GM21723 (cell line): Measurements from ENCODE around the gene SPAST.
"Not testable (repeated sequence)": the region's sequence is repeated elsewhere in the genome, so short reads cannot be mapped to it uniquely, and the experiment has no call there.

ENCODE experiments used
- ATAC-seq: cut with Tn5 transposase; IDR thresholded peaks from one replicate; pipeline ENCODE4 v1.9.1; 2021; ENCODE audit warnings: mild to moderate bottlenecking, moderate library complexity; ENCODE audit not compliant: unreplicated experiment

Gene SPAST

DNA sequence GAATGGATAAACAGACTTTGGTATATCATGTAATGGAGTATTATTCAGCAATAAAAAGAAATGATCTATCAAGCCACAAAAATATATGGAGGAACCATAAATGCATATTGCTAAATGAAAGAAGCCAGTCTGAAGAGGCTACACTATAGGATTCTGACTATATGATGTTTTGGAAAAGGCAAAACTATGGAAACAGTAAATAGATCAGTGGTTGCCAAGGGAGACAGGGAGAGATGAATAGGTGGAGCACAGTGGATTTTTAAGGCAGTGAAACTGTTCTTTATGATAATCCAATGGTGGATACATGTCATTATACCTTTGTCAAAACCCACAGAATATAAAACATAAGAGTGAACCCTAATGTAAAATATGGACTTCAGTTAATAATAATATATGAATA is 61.3 kb downstream of the SPAST start:
- ATAC-seq, result no peak

DNA sequence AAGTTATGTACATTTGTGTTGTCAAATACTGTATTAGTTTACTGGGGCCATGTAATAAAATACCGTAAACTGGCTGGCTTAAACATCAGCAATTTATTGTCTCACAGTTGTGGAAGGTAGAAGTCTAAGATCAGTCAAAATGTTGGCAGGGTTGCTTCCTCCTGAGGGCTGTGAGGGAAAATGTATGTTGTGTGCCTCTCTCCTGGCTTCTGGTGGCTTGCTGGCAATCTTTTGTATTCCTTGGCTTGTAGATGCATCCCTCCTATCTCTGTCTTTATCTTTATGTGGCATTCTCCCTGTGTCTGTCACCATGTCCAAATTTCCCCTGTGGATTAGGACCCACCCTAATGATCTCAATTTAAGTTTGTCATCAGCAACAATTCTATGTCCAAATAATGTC is 65.3 kb downstream of the SPAST start:
- no peak for ATAC-seq

DNA sequence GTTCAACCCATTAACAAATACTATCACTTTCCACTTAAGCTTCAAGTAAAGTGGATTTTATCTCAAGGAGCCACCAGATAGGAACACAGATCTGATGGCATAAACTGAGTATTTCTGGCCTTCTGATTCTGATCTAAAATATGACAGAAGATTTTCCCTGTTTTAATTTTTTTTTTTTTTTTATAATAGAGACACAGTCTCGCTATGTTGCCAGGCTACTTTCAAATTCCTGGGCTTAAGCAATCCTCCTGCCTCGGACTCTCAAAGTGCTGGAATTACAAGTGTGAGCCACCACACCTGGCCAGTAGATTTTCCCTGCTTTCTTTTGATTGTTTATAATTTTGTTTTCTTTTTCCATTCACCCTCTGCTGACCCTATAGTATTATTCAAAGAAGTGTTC is 65.7 kb downstream of the SPAST start:
- ATAC-seq, result no peak

DNA sequence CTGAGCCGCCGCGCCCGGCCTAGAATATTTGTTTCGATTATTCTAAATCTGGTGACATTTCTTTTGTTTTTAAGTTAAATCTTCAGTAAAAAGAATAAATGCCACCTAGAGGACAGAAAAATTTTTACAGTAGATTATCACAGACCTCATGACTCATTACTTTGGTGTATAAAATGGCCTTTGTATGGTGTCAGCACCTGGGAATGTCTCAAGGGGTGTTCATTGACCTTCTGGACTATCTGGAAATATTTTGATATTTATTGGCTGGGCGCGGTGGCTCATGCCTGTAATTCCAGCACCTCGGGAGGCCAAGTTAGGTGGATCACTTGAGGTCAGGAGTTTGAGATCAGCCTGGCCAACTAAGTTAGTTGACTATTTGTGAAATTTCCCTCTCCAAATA is 72.1 kb downstream of the SPAST start:
- ATAC-seq, result no peak

DNA sequence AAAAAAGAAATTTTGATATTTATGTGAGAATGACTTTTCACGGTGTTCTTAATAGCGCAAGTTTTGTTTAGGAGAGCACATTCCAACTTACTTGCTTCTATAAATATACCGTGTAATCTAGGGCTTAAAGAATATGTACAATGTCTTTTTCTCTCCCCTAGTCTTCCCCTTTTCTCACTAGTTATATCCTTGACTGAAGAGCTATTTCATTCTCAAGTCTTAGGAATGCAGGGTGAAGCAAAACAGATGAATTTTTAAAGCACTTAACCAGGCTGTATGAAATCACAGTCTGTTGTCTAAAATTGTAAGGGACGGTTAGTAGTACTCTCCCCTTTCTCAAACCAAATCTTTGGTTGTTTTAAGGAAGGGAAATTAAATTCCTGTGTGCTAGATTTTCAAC is 72.7 kb downstream of the SPAST start:
- ATAC-seq, result no peak

DNA sequence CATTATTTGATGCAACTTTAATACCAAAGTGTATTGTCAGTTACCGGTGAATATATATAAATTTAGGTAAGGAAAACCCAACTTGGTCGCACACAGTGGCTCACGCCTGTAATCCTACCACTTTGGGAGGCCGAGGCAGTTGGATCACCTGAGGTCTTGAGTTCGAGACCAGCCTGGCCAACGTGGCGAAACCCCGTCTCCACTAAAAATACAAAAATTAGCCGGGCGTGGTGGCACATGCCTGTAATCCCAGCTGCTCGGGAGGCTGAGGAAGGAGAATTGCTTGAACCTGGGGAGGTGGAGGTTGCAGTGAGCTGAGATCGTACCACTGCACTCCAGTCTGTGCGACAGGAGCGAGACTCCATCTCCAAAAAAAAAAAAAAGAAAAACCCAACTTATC is 88.2 kb downstream of the SPAST start:
- not testable (repeated sequence) for ATAC-seq

DNA sequence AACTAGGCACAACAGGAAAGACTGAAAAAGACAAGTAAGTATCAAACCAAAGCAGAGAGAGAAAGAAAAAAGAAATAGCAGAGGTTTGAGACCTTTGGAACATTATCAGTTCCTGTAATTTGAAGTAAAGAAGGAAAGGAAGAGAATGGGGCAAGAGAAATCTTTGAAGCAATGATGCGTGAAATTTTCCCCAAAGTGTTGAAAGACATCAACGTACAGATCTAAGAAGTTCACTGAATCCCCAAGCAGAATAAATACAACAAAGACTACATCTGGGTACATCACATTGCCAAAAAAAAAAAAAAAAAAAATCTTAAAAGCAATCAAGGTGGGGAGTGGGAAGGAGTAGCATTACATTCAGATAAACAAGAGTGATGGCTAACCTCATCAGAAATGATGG is 96.3 kb downstream of the SPAST start:
- ATAC-seq, result no peak

DNA sequence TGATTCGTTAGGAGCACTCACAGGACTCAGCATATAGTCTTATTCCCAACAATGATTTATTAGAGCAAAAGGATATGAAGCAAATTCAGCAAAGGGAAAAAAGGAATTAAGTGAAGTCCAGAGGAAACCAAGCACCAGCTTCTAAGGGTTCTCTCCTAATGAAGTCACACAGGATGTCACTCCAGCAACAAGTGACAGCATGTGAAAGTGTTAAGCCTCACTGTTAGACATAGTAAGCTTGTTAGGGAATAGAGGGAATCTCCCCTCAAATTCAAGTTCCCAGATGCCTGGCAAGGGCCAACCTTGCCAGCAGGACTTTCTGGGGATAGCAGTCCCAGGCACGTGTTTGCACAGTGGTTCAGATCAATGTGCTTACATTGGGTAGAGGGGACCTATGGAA is 97.9 kb downstream of the SPAST start:
- no peak for ATAC-seq

DNA sequence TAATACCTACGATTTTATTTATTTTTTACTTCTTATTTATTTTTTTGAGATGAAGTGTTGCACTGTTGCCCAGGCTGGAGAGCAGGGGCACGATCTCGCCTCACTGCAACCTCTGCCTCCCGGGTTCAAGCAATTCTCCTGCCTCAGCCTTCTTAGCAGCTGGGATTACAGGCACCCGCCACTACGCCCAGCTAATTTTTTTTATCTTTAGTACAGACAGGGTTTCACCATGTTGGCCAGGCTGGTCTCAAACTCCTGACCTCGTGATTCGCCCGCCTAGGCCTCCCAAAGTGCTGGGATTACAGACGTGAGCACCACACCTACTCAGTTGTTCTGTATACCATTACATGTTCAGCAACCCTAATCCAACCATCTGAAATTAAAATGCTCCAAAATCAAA is 100.9 kb downstream of the SPAST start:
- ATAC-seq, result not testable (repeated sequence)

DNA sequence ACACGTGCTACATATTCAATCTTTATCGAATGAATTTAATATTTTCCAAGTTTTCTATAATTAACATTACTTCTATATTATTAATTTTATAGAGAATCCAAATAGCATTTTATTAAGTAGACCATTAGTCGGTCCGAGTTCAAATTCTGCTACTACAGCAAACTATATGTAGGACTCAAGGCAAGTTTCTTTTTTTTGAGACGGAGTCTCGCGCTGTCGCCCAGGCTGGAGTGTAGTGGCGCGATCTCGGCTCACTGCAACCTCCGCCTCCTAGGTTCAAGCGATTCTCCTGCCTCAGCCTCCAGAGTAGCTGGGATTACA is 101.6 kb downstream of the SPAST start:
- ATAC-seq, result peak; percentile 5

DNA sequence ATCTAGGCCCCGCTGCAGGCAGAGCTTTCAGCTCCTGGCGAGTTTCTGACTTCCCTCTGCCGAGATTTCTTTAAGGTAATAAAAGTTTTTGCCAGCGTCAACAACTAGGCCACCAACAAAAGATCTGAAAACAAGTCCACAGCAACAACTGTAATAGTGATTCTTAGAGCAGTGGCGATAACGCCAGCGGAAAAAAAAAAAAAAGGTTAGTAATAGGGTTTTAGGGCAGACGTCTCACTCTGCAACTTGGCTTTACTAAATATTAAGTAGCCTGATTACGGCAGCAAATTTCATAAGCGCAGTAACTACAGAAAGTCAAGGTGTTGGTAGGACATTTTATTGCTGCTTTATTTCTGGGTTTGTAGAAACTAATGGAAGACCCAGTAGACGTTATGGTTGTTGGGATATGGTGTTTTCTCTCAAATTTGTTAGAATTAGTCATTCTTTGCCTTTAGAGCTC is 102.8 kb downstream of the SPAST start:
- no peak for ATAC-seq

DNA sequence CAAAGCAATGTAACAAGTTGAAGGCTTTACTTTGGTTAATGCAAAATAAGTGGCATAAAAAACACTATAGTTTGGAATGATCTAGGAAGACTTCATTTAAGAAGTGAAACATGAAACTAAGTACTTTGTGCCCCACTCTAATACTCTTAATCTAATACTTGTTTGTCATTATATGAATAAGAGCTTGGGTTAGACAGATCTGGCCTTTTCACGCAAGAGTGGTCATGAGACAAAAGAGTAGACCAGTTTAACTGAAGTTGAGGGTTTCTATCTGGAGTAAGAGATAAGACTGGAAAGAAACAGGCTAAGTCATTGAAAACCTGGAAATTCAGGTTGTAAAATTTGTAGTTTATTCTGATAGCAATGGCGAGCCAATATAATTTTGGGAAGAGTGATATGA is 105.2 kb downstream of the SPAST start:
- ATAC-seq, result peak; percentile 27

DNA sequence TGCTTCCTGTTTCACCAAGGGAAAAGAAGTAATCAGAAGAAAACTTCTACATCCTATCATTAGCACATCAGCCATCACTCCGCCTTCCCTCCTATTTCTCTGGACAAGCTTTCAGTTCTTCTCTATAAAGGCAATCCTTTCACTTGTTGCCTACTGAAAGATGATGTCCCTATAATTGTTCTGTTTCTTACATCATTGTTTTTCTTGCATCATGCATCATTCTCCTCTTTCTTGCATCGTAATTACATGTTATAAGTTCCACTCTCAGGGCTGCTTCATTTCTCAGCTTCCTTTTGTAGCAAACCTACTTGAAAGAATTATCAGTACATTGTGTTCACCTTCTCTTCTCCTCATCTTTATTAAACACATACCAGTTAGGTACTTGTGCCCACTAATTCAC is 109.5 kb downstream of the SPAST start:
- no peak for ATAC-seq

DNA sequence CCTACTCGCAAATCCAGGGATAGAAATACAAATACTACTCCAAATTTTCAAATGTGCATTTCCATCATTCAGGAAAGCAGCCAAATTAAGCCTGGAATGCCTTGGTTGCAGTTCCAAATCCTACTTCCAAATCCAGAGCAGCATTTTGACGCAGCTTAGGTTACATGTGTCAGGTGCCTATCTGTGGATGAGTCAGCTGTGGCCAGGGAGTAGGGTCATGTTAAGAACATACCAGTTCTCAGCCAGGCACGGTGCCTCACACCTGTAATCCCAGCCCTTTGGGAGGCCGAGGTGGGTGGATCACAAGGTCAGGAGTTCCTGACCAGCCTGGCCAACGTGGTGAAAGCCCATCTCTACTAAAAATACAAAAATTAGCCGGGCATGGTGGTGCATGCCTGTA is 119.3 kb downstream of the SPAST start:
- no peak for ATAC-seq

DNA sequence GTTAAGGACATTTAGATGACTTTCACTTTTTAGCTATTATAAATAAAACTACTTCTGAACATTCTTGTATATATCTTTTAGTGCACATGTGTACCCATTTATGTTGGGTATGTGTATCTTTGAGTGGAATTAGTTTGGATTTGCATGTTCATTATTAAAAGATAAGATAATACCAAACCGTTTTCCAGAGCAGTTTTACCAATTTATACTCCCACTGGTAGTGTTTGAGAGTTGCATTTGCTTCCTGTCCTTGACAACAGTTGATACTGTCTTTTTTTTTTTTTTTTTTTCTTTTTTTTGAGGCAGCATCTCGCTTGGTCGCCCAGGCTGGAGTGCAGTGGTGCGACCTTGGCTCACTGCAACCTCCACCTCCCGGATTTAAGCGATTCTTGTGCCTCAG is 125.7 kb downstream of the SPAST start:
- ATAC-seq, result peak; percentile 11

DNA sequence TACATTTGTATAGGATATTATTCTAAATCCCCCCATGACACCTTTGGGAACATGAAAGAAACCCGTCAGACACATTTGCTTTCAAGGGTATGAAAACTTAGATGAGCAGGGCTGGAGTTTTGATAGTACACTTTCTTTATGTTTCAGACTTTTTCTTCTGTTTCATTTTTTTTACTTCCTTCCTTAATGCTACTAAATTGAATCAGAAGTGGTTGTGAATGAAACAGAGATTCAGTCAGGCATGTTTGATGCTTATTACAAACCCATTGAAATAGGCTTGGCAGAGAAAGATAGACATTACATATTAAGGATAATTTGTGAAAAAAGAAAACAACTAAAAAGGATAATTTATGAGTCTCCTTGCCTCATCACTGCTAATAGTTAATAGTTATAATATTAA is 129.1 kb downstream of the SPAST start:
- ATAC-seq, result no peak

DNA sequence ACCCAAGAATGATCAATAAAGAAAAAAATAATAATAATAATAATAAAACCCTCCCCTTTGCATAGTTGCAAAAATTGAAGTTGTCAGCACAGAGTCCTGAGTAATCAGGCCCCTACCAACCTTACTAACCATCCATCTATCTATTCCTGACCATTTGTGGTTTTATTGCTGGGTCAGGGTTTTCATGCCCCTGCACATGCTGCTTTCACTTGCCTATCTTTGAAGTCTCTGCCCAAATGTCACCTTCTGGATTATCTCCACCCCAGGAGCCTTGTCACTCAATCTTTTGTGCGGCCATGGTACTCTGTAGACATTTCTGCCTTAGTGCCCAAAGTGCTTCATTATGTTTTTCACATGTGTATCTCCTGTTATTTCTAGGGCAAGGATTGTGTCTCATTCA is 137.5 kb downstream of the SPAST start:
- no peak for ATAC-seq

DNA sequence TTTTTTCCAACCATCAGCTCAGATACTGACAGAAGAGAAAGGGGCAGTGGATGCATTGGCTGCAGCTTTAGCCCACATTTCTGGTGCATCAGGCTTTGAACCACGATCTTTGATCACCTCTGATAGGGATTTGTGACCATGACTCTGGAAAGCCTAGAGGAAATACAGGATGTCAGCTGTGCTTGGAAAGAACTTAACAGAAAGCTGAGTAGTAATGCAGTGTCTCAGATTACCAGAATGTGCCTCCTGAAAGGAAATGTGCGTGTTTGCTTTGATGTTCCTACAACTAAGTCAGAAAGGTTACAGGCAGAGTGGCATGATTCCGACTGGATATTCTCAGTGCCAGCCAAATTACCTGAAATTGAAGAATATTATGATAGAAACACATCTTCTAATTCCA is 140.1 kb downstream of the SPAST start:
- not testable (repeated sequence) for ATAC-seq
